Neutrophil (primary cell): ENCODE data around the gene EYA3.

Experiments used
- H3K27ac ChIP-seq: fragments of 200-600 bp; sonication (generic); 2 replicates; pipeline ENCODE4 v1.5.1; 2016; ENCODE audit warnings: mild to moderate bottlenecking, moderate library complexity
- H3K27me3 ChIP-seq: fragments of 200-600 bp; sonication (generic); 2 replicates; pipeline ENCODE4 v1.6.0; 2016; ENCODE audit warnings: mild to moderate bottlenecking
- H3K36me3 ChIP-seq: fragments of 200-600 bp; sonication (generic); 2 replicates; pipeline ENCODE4 v1.5.1; 2017
- H3K4me1 ChIP-seq, 2 experiments: fragments of 200-600 bp in 1 of 2; sonication (generic) in 1 of 2; 1 replicate in 1 of 2; 2 replicates in 1 of 2; pipeline versions ENCODE4 v1.5.1 to v1.6.1; 2013 to 2016; ENCODE audit warnings: low read depth in 1 of 2, low read length in 1 of 2, mild to moderate bottlenecking in 1 of 2, moderate library complexity in 1 of 2; ENCODE audit not compliant: control insufficient read depth in 1 of 2, insufficient read depth in 1 of 2
- H3K4me3 ChIP-seq, 2 experiments: fragments of 200-600 bp in 1 of 2; sonication (generic) in 1 of 2; 1 replicate in 1 of 2; 2 replicates in 1 of 2; pipeline ENCODE4 v1.5.1; 2013 to 2016; ENCODE audit warnings: low read depth in 1 of 2, low read length in 1 of 2, mild to moderate bottlenecking in 1 of 2, moderate library complexity in 1 of 2
- H3K9me3 ChIP-seq: fragments of 200-600 bp; sonication (generic); 2 replicates; pipeline ENCODE4 v1.5.1; 2016
- TF ChIP-seq, protein P1 (sequence below): fragments of 200-600 bp; sonication (generic); IDR thresholded peaks from 2 replicates; pipeline ENCODE4 v1.5.1; 2016; ENCODE audit warnings: antibody characterized with exemption

EYA3 gene

DNA sequence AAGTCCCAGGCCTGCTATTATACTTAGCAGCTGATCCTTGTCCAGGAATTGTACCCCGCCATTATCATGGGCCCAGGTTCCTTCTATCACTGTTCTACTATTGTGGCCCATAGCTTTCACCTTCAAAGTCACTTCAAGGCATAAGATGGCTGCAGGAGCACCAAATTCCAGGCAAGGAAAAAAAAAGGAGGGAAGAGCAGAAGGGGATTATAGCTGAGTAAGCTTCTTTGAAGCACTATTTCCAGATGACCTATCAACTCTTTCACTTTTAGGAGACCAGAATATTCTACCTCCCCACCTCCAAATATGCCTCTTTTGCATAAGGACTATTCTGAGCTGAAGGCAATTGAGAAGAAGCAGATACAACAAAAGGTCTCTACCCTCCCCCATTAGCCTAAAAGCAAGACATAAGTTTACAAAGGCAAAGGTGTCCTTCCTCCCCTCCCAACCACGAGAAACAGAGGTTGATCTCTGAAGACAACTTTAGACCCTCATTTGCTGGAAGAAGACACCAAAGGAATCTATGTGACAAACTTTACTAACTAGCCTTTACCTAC is 46.3 kb upstream of the EYA3 start:
- TF ChIP-seq, protein P1, sequence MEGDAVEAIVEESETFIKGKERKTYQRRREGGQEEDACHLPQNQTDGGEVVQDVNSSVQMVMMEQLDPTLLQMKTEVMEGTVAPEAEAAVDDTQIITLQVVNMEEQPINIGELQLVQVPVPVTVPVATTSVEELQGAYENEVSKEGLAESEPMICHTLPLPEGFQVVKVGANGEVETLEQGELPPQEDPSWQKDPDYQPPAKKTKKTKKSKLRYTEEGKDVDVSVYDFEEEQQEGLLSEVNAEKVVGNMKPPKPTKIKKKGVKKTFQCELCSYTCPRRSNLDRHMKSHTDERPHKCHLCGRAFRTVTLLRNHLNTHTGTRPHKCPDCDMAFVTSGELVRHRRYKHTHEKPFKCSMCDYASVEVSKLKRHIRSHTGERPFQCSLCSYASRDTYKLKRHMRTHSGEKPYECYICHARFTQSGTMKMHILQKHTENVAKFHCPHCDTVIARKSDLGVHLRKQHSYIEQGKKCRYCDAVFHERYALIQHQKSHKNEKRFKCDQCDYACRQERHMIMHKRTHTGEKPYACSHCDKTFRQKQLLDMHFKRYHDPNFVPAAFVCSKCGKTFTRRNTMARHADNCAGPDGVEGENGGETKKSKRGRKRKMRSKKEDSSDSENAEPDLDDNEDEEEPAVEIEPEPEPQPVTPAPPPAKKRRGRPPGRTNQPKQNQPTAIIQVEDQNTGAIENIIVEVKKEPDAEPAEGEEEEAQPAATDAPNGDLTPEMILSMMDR = no peak
- H3K4me1 ChIP-seq = peaks cover 85 to 87% of the 10 kb centered on the region in 2 experiments
- peak overlapping the region; percentile 96 for H3K27ac ChIP-seq
- H3K4me3 ChIP-seq = peak overlapping the region; percentile 33 to 39
- H3K36me3 ChIP-seq = no peaks in the 10 kb centered on the region
- no peaks in the 10 kb centered on the region for H3K9me3 ChIP-seq
- no peaks in the 10 kb centered on the region for H3K27me3 ChIP-seq

GRCh38 chr1:28132171-28133167 is 44.1 kb upstream of the EYA3 start:
- Histone ChIP-seq H3K4me3 (peak overlapping the region in 1 of 2 experiments; percentile 23), H3K9me3 (no peaks in the 10 kb centered on the region), H3K27ac (peak overlapping the region; percentile 96), H3K4me1 (peaks cover 84 to 87% of the 10 kb centered on the region in 2 experiments), H3K27me3 (no peaks in the 10 kb centered on the region), H3K36me3 (no peaks in the 10 kb centered on the region)
- TF ChIP-seq, protein P1 = no peak

DNA sequence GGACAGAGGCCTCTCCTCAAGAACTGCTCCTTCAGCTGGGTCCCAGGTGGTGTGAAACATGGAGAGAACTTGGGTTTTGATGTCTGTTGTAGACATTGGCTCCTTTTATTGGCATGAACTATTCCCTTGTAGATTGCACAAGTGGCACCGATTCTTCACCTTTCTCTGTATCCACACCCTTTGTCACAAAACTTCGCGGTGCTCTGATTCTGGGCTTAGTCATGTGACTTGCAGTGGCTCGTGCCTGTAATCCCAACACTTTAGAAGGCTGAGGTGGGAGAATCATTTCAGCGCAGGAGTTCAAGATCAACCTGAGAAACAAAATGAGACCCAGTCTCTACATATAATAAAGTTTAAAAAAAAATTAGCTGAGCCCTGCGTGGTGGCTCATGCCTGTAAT is 42.5 kb upstream of the EYA3 start:
- Histone ChIP-seq H3K27ac (peak overlapping the region; percentile 95), H3K4me3 (no peak overlapping the region), H3K36me3 (no peaks in the 10 kb centered on the region), H3K27me3 (no peaks in the 10 kb centered on the region), H3K4me1 (peaks cover 82 to 84% of the 10 kb centered on the region in 2 experiments), H3K9me3 (no peaks in the 10 kb centered on the region)
- TF ChIP-seq, protein P1 = no peak

DNA sequence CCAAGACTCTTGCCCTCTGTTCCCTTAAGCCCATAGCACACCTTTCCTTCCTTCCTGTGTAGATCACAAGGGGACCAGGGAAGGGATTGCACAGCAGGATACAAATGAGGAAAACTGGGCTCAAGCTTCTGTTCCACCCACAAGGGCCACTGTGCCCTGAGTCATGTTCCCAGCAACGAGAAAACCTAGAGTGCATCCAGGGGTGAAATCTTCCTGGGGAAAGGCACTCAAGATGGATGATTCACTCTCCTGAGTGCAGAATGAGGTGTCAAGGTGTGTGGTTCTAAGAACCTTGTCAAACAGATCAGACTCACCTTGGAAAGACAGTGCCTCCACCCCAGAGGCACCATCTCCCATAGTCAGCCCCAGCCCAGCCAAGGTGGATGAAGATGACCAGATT is 40.7 kb upstream of the EYA3 start:
- Histone ChIP-seq H3K27me3 (no peaks in the 10 kb centered on the region), H3K36me3 (no peaks in the 10 kb centered on the region), H3K27ac (peak overlapping the region; percentile 95), H3K4me1 (peaks cover 82 to 83% of the 10 kb centered on the region in 2 experiments), H3K4me3 (peak overlapping the region in 1 of 2 experiments; percentile 1), H3K9me3 (no peaks in the 10 kb centered on the region)
- TF ChIP-seq, protein P1 = no peak

DNA sequence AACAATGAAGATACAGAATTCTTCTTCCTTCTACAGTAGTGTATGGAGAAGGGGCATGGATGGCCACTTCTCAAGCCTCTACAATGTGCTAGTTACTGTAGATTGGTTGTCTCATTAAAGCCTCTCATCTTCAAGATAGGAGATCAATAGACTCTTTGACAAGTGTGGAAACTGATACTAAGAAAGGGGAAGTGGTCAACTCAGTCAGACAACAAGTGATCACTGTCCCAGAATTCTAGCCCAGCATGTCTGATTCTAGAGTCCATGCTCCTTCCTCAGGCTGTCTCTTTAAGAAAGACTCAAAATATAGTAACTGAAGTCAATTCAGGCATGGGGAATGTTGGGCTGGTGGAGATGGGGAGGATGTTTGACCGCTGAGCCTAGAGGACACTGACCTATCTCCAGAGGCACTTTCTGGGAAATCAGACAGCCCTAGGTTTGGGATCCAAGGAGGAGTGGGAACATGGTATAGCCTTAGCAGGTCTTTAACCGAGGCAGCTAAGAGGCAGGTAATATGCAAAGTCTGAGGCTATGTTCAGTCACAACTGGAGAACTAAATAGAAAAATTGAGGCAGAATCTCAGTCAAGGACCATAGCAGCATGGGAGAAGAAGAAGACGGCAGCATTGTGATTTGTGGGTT is 39.3 kb upstream of the EYA3 start:
- no peaks in the 10 kb centered on the region for H3K36me3 ChIP-seq
- H3K4me1 ChIP-seq = peaks cover 82 to 83% of the 10 kb centered on the region in 2 experiments
- H3K9me3 ChIP-seq = no peaks in the 10 kb centered on the region
- H3K27me3 ChIP-seq = no peaks in the 10 kb centered on the region
- peak overlapping the region; percentile 95 for H3K27ac ChIP-seq
- peak overlapping the region; percentile 77 to 82 for H3K4me3 ChIP-seq
- TF ChIP-seq, protein P1 = no peak
